GM23248 (cell line): ENCODE results near the gene FETUB.

Experiments used
- EZH2 ChIP-seq: fragments of 200-600 bp; sonication (generic); IDR thresholded peaks from 2 replicates; pipeline ENCODE4 v1.6.1; 2018; ENCODE audit warnings: antibody characterized with exemption, mild to moderate bottlenecking; ENCODE audit not compliant: insufficient read depth, poor library complexity, severe bottlenecking
- EZH2phosphoT487 ChIP-seq: fragments of 200-600 bp; sonication (generic); IDR thresholded peaks from 2 replicates; pipeline ENCODE4 v1.6.1; 2018; ENCODE audit warnings: antibody characterized with exemption, moderate library complexity, mild to moderate bottlenecking, low read depth; ENCODE audit not compliant: insufficient read depth

DNA sequence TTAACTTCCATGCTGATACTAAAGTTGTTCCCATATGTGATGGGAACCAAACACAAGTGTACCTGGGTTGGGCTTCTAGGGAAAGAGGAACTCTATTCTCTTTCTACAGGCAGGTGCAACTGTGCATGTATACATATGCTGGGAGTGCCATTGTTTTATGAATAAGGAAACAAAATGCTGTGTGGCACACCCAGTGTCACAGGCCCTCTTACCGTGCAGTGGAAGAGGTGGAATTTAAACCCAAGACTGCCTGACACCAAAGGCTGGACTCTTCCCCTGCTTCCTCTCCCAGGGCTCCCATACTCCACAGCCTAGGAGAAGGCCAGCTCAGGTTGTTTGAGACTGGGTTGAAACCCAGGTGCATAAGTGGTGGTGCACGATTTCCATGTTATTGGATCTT, 1.9 kb upstream of the FETUB start:
- TF ChIP-seq EZH2: no peak
- no peak for TF ChIP-seq EZH2phosphoT487
